T-helper 17 cell (primary cell): ENCODE measurements around the gene PPP2R5B. TPM values are rescaled to one million over a fixed set of nuclear protein-coding genes. Genes with fewer than 3 reads are reported as not detected.

Experiments used
- ATAC-seq: fragments of 150-1000 bp; cut with Tn5 transposase; 2 replicates; pipeline ENCODE4 v1.10.0; 2021; ENCODE audit warnings: mild to moderate bottlenecking, moderate library complexity
- DNase-seq, 3 donors: peaks; one replicate each; pipeline versions ENCODE4 v3.0.0 to v3.0.0-alpha.2; 2020 to 2021
- H3K9me3 ChIP-seq: one replicate; pipeline ENCODE4 v1.7.0; 2013; ENCODE audit warnings: low read length, mild to moderate bottlenecking; ENCODE audit not compliant: control insufficient read depth, poor library complexity, severe bottlenecking
- H3K27ac Mint-ChIP-seq: one replicate; pipeline ENCODE4 v1.8.0; 2022; ENCODE audit warnings: mild to moderate bottlenecking, moderate library complexity, mixed read lengths
- H3K27me3 Mint-ChIP-seq: one replicate; pipeline ENCODE4 v1.8.0; 2022; ENCODE audit warnings: mixed read lengths
- H3K36me3 Mint-ChIP-seq: one replicate; pipeline ENCODE4 v1.8.0; 2022; ENCODE audit warnings: low read depth, mixed read lengths
- H3K4me1 Mint-ChIP-seq: one replicate; pipeline ENCODE4 v1.8.0; 2022; ENCODE audit warnings: mild to moderate bottlenecking, mixed read lengths
- H3K4me3 Mint-ChIP-seq: one replicate; pipeline ENCODE4 v1.8.0; 2022; ENCODE audit warnings: mild to moderate bottlenecking, moderate library complexity, mixed read lengths
- total RNA-seq, 4 donors: library from RNA in 2 of 4; stranded (reverse) in 2 of 4; gene quantifications; one replicate each; pipeline ENCODE4 v1.2.3 and lab custom pipeline; 2022 to 2026

Gene PPP2R5B
- total RNA-seq, 2 donors from 2014 or later = 21.5 to 25.3 TPM

DNA sequence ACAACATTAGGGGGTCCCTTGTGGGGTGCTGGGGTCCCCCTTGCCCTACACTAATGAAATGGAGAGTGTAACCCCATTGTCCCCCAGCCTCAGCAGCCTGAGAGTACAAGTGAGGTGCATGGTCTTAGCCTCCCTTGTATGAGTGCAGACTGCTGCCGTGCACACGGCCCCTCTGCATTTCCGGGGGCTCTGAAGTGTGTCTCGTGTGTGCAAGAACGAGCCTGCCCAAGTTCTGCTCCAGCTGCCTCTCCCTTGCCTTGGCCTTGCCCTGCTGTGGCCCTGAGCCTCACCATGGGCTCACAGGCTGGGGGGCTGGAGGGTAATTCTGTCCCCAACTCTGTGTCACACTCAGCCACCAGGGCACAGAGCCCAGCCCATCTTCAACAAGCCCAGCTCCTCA lies 40.9 kb upstream of the PPP2R5B start:
- Mint-ChIP-seq H3K27me3 (no peaks in the 10 kb centered on the region), H3K4me1 (peaks cover 49% of the 10 kb centered on the region), H3K4me3 (no peak overlapping the region), H3K27ac (peak overlapping the region; percentile 97), H3K36me3 (no peaks in the 10 kb centered on the region)
- no peak for ATAC-seq
- H3K9me3 ChIP-seq = no peaks in the 10 kb centered on the region
- DNase-seq = no peak

DNA sequence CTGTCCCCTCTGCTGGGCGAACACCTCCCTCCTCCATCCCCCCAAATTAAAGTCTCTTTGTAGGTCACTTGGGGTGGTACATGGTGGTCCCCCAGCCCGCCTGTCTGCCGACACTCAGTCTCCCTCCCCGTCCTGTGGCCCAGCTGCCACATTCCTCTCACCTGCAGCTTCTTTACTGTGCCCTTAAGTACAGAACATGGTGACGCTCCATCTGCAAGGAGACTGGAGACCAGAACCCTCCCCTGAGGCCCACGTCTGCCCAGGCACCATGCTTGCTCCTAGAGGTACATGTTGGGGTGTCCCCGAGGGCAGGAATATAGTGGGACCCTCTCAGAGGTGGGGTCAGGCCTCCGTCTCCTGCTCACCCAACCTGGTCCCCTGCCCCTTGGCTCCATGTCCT lies 40.5 kb upstream of the PPP2R5B start:
- no peaks in the 10 kb centered on the region for H3K9me3 ChIP-seq
- peaks cover 45% of the 10 kb centered on the region for H3K4me1 Mint-ChIP-seq
- ATAC-seq = no peak
- no peaks in the 10 kb centered on the region for H3K36me3 Mint-ChIP-seq
- H3K27me3 Mint-ChIP-seq = no peaks in the 10 kb centered on the region
- peak overlapping the region; percentile 97 for H3K27ac Mint-ChIP-seq
- no peak overlapping the region for H3K4me3 Mint-ChIP-seq
- no peak for DNase-seq

DNA sequence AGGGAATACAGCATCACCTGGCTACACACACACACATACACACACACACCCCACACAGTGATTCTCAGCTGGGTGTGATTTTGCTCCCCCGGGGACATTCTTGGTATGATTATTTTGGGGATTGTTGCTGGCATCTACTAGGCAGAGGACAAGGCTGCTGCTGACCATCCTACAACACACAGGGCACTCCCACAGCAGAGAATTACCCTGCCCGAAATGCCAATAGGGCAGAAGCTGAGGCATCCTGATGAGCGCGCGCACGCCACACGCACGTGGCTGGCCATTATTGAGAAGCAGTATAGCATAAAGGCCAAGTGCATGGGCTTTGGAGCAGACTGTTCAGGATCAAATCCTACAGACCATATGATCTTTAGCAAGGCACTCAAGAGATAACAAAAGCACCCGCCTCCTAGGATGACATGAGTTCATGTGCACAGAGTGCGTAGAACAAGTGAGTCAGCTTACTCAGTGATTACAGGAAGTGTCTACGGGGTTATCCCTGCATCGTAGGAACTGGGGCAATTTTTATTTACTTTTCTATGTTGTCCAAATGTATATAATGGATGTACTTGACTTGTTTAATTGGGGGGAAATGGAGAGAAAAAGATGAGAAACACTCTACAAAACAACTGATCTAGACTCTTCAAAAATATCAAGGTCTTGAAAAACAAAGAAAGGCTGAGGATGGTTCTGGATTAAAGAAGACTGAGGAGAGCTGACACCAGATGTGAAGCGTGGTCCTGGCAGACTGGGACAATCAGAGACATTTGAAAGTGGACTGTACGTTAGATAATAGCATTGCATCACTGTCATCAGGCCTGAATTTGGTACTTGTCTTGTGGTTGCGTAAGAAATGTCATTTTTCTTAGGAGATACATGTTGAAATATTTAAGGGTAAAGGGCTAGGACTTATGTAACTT lies 38.9 kb upstream of the PPP2R5B start:
- Mint-ChIP-seq H3K27me3 (no peaks in the 10 kb centered on the region), H3K4me3 (peak overlapping the region; percentile 70), H3K36me3 (no peaks in the 10 kb centered on the region), H3K4me1 (peaks cover 30% of the 10 kb centered on the region), H3K27ac (peak overlapping the region; percentile 97)
- DNase-seq = no peak
- peak; percentile 87 for ATAC-seq
- H3K9me3 ChIP-seq = no peaks in the 10 kb centered on the region

DNA sequence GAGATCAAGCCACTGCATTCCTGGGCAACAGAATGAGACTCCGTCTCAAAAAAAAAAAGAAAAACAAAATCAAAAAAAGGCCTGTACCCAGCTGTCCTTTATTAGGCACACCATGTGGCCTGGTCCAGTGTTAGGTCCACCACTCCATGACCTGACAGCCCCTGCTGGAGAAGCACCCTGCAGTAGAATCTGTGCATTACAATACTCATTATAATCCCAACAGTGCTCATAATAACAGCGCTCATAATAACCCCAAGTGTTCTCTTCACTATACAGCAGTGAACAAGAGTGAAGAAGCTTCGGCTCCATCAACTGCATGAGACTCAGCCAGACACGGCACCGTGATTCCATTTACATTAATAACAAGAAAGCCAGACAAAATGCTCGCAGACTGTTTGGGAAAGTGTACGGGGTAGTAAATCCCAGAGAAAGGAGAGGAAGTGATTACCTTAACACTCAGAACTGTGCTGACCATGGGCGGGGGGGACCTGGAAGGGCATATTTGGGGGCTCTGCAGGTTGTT lies 37.2 kb upstream of the PPP2R5B start:
- H3K9me3 ChIP-seq = no peaks in the 10 kb centered on the region
- ATAC-seq (no peak), DNase-seq (no peak)
- H3K27ac Mint-ChIP-seq = peak overlapping the region; percentile 51
- H3K4me3 Mint-ChIP-seq = peak overlapping the region; percentile 57
- no peaks in the 10 kb centered on the region for H3K27me3 Mint-ChIP-seq
- no peaks in the 10 kb centered on the region for H3K36me3 Mint-ChIP-seq
- peaks cover 25% of the 10 kb centered on the region for H3K4me1 Mint-ChIP-seq

DNA sequence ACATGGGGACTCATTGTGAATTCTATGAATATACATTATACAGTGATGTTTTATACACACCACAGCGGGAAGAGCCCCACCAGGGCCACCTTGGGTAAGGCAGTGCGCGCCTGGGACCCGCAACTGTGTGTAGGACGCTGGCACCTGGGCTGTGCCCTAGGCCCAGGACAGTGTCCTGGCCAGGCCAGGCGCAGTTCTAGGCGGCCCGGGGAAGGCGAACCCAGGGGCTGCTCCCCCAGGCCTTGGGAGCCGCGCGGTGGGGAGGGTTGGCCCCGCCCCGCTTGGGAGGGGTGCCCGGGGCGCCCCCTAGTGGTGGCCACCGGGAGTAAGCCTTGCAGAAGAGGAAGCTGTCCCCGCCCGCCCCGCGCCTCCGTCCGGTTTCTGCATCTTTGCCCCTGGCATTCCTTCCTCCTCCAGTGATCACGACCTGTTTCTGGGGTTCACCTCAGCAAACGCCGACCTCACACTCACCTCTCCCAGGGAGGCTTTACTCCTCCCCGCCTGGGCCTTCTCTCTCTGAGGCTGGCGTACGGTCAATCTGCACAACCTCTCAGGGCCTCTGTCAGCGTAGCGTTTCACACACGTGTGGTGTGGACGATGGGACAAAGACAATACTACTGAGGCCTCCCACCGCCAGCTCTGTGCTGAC lies 36.6 kb upstream of the PPP2R5B start:
- peak overlapping the region; percentile 51 for H3K27ac Mint-ChIP-seq
- H3K4me1 Mint-ChIP-seq = peaks cover 25% of the 10 kb centered on the region
- ATAC-seq (peak; percentile 84), DNase-seq (peak; percentile 79 to 88 (median 86))
- no peaks in the 10 kb centered on the region for H3K9me3 ChIP-seq
- no peaks in the 10 kb centered on the region for H3K36me3 Mint-ChIP-seq
- H3K4me3 Mint-ChIP-seq = peak overlapping the region; percentile 85
- no peaks in the 10 kb centered on the region for H3K27me3 Mint-ChIP-seq

DNA sequence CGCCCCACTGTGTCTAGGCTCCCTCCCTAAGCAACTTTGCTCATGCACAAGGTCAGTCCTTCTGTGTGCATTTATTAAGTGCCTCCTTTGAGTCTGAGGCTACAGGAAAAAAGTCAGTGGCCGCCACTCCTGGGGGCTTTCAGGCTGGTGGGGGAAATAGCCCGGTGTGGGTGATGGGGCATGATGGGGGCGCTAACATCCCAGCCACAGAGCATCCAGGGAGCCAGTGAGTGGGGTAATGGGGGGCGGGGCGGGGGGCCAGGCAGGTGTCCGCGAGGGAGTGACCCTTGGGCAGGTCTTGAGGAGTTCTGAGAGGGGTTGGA lies 36.1 kb upstream of the PPP2R5B start:
- peaks cover 25% of the 10 kb centered on the region for H3K4me1 Mint-ChIP-seq
- peak overlapping the region; percentile 51 for H3K27ac Mint-ChIP-seq
- H3K4me3 Mint-ChIP-seq = peak overlapping the region; percentile 85
- H3K9me3 ChIP-seq = no peaks in the 10 kb centered on the region
- H3K27me3 Mint-ChIP-seq = no peaks in the 10 kb centered on the region
- no peaks in the 10 kb centered on the region for H3K36me3 Mint-ChIP-seq
- DNase-seq = no peak
- no peak for ATAC-seq

DNA sequence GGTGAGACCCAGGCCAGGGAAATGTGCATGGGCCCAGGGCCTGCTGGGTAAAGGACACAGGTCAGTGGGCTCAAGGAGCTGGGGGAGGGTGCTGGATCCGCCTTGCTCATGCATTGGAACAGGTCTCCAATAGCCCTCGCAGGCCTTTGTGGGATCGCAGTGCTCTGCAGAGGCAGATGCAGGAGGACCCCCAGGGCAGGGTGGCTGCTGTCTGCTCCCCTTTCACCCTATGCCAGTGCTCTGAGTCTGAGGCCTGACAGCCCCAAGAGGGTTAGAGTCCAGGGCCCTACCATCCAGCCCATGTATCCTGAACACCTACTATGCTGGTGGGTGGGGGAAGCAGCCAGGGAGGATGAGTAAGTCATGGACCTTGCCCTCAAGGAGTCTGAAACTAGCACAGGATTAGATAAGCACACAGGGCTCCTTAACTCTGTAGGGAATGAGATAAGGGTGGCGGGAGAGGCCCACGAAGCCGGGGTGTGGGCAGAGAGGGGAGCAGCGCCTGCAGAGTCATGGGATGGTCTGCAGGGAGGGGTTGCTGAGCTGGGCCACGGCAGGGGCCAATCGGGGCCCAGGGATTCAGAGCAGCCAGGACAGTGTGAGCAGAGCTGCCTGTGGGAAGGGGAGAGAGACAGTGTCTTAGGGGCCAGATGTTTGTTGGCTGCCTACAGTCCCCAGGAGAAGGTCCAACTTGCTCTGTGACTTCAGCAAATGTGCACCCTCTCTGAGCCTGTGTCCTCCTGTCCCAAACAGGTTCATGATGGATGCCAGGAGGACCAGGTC lies 35.6 kb upstream of the PPP2R5B start:
- Mint-ChIP-seq H3K4me3 (no peak overlapping the region), H3K27me3 (no peaks in the 10 kb centered on the region), H3K4me1 (peaks cover 25% of the 10 kb centered on the region), H3K27ac (no peak overlapping the region), H3K36me3 (no peaks in the 10 kb centered on the region)
- H3K9me3 ChIP-seq = no peaks in the 10 kb centered on the region
- DNase-seq = no peak
- no peak for ATAC-seq

DNA sequence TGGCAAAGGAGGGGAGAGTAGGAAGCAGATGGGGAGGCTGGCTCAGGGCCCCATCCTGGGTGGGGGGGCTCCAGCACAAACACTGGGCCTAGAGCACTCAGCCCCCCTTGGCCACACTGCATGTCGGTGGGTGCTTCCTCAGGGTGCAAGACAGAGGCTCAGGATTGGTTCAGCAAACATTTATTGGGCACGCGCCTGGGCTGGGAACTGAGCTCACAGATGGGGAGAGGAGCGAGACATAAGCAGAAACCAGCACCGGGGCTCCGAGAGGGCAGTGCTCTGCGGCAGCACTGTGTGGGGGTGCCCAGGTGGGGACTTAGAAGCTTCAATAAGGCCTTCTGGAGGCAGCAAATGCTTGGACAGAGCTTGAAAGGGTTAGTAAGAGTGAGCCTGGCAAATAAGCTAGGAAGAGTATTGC lies 34.0 kb upstream of the PPP2R5B start:
- no peaks in the 10 kb centered on the region for H3K9me3 ChIP-seq
- ATAC-seq (no peak), DNase-seq (no peak)
- H3K4me1 Mint-ChIP-seq = peaks cover 22% of the 10 kb centered on the region
- no peak overlapping the region for H3K4me3 Mint-ChIP-seq
- no peaks in the 10 kb centered on the region for H3K36me3 Mint-ChIP-seq
- no peak overlapping the region for H3K27ac Mint-ChIP-seq
- H3K27me3 Mint-ChIP-seq = no peaks in the 10 kb centered on the region

DNA sequence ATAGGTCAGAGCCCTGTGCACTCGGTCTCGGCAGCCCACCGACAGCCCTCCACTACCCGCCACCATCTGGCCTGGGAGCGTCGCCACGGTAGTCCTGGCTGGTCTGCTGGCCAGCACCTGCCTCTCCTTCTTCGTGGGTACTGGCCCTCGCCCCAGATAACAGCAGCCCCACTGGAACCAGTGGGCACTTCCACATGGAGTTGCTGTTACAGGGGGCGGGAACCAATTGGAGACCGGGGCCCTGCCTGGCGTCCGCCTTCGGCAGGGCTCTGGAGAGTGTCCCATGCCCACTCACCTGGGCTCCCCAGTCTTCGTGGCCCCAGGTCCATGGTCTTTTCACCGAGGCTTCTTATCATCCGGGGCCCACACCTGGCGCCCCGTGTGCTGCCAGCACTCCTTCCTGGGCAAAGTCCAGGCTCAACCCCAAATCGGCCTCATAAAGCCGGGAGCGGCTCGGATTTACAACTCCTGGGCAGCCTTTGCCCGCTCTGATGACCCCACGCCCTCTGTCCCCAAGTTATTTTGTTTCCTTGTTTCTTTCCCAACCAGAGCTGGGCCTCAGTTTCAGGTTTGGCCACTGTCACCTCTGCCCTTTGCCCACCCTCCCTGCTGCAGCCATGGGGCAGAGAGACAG lies 33.2 kb upstream of the PPP2R5B start:
- Mint-ChIP-seq H3K27me3 (no peaks in the 10 kb centered on the region), H3K36me3 (no peaks in the 10 kb centered on the region), H3K4me3 (no peak overlapping the region), H3K4me1 (peaks cover 21% of the 10 kb centered on the region), H3K27ac (no peak overlapping the region)
- ATAC-seq (no peak), DNase-seq (no peak)
- no peaks in the 10 kb centered on the region for H3K9me3 ChIP-seq

DNA sequence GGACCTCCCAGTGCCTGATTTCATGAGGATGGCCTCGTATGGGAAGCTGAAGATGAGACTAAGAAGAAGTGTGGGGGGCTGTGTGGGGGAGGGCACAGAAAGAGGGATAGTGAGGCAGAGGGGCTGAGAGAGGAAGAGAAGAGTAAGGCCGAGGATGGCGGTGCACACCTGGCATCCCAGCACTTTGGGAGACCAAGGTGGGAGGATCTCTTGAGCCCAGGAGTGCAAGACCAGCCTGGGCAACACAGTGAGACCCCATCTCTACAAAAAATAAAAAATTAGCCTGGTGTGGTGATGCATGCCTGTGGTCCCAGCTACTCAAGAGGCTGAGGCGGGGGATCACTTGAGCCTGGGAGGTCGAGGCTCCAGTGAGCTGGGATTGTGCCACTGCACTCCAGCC lies 32.6 kb upstream of the PPP2R5B start:
- no peaks in the 10 kb centered on the region for H3K36me3 Mint-ChIP-seq
- no peak overlapping the region for H3K27ac Mint-ChIP-seq
- H3K9me3 ChIP-seq = no peaks in the 10 kb centered on the region
- H3K4me3 Mint-ChIP-seq = no peak overlapping the region
- no peaks in the 10 kb centered on the region for H3K27me3 Mint-ChIP-seq
- DNase-seq (no peak), ATAC-seq (no peak)
- peaks cover 21% of the 10 kb centered on the region for H3K4me1 Mint-ChIP-seq

DNA sequence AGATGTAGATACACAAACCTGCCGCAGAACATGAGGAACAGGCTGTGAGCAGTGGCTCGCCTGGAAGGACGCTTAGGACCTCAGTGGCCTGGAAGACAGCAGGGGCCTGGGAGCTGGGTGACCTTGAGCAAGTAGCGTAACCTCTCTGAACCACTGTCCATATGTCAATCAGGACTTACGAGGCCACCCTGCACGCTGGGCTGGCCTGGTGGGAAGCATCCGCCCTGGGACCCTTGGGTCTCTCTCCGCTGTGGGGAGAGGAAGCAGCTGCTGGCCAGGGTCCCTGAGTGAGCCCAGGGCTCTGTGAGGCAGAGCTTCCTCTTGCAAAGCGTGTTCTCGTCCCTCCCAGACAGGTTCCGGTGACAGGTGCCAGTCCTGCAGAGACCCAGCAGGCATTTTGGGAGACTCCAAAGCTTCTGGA lies 32.1 kb upstream of the PPP2R5B start:
- no peaks in the 10 kb centered on the region for H3K27me3 Mint-ChIP-seq
- peaks cover 19% of the 10 kb centered on the region for H3K4me1 Mint-ChIP-seq
- H3K9me3 ChIP-seq = no peaks in the 10 kb centered on the region
- ATAC-seq = no peak
- DNase-seq = no peak
- H3K36me3 Mint-ChIP-seq = no peaks in the 10 kb centered on the region
- no peak overlapping the region for H3K4me3 Mint-ChIP-seq
- no peak overlapping the region for H3K27ac Mint-ChIP-seq

DNA sequence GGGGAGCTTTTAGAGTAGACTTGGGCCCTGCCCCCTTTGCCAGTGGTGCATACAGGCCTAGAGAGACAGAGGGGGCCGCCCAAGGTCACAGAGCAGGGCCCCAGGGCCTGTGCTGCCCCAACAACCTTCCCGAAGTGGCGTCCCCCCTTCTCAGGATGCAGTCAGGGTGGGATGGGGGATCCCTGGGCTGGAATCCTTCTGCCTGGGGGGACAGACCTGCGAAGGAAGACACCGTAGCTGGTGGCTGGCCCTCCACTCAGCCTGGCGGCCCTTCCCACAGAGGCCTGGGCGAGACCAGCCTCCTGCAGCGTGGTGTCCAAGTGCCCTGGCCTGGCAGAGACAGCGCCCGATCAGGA lies 31.7 kb upstream of the PPP2R5B start:
- no peak for ATAC-seq
- Mint-ChIP-seq H3K4me1 (peaks cover 18% of the 10 kb centered on the region), H3K4me3 (no peak overlapping the region), H3K36me3 (no peaks in the 10 kb centered on the region), H3K27me3 (no peaks in the 10 kb centered on the region), H3K27ac (no peak overlapping the region)
- no peak for DNase-seq
- H3K9me3 ChIP-seq = no peaks in the 10 kb centered on the region
